Karpas-422 (cell line): ENCODE data around the gene MAP3K19. TPM values are rescaled to one million over a fixed set of nuclear protein-coding genes. Genes with fewer than 3 reads are reported as not detected.

Experiments used
- DNase-seq: peaks from one replicate; pipeline ENCODE4 v3.0.0-alpha.2; 2015
- H2AFZ ChIP-seq: fragments of 200-600 bp; sonication (generic); 2 replicates; pipeline ENCODE4 v1.6.1; 2014; ENCODE audit warnings: antibody characterized with exemption, low read length, mixed read lengths
- H3K27ac ChIP-seq: fragments of 200-600 bp; sonication (generic); 2 replicates; pipeline ENCODE4 v1.5.1; 2014; ENCODE audit warnings: mild to moderate bottlenecking, low read length, moderate library complexity
- H3K27me3 ChIP-seq: fragments of 200-600 bp; sonication (generic); 2 replicates; pipeline ENCODE4 v1.6.1; 2014; ENCODE audit warnings: low read length, mixed read lengths
- H3K36me3 ChIP-seq: fragments of 200-600 bp; sonication (generic); 2 replicates; pipeline ENCODE4 v1.6.1; 2014; ENCODE audit warnings: low read length, mixed read lengths; ENCODE audit not compliant: insufficient read depth
- H3K4me1 ChIP-seq: fragments of 200-600 bp; sonication (generic); 2 replicates; pipeline ENCODE4 v1.6.1; 2014; ENCODE audit warnings: mild to moderate bottlenecking, low read length, mixed read lengths
- H3K4me2 ChIP-seq: fragments of 200-600 bp; sonication (generic); 2 replicates; pipeline ENCODE4 v1.6.1; 2014; ENCODE audit warnings: low read length, low read depth, mild to moderate bottlenecking; ENCODE audit not compliant: poor library complexity, severe bottlenecking
- H3K4me3 ChIP-seq: fragments of 200-600 bp; sonication (generic); 2 replicates; pipeline ENCODE4 v1.5.1; 2014; ENCODE audit warnings: mild to moderate bottlenecking, antibody characterized with exemption, low read length, mixed read lengths
- H3K79me2 ChIP-seq: fragments of 200-600 bp; sonication (generic); 2 replicates; pipeline ENCODE4 v1.6.1; 2014; ENCODE audit warnings: mild to moderate bottlenecking, low read length, mixed read lengths
- H3K9ac ChIP-seq: fragments of 200-600 bp; sonication (generic); 2 replicates; pipeline ENCODE4 v1.6.0; 2014; ENCODE audit warnings: low read length
- H3K9me2 ChIP-seq: fragments of 200-600 bp; sonication (generic), shearing (Covaris generic); replicated peaks from 2 replicates; pipeline ENCODE4 v1.6.0; 2014; ENCODE audit warnings: mild to moderate bottlenecking, low read length, moderate library complexity; ENCODE audit not compliant: insufficient read depth
- H3K9me3 ChIP-seq: fragments of 300-700, 200-600 bp; sonication (generic); 2 replicates; pipeline ENCODE4 v1.6.1; 2014; ENCODE audit warnings: low read length, mixed read lengths
- H4K20me1 ChIP-seq: fragments of 200-600 bp; sonication (generic); 2 replicates; pipeline ENCODE4 v1.6.1; 2014; ENCODE audit warnings: mild to moderate bottlenecking, antibody characterized with exemption, low read length, low read depth; ENCODE audit not compliant: insufficient read depth
- total RNA-seq: library from RNA; depleted of rRNA; stranded (reverse); fragments of >200 nt; shearing (Covaris generic); gene quantifications from 2 replicates; pipeline ENCODE4 v1.2.3, GENCODE V29; 2014; ENCODE audit warnings: low replicate concordance; rRNA removed

MAP3K19 gene, protein sequence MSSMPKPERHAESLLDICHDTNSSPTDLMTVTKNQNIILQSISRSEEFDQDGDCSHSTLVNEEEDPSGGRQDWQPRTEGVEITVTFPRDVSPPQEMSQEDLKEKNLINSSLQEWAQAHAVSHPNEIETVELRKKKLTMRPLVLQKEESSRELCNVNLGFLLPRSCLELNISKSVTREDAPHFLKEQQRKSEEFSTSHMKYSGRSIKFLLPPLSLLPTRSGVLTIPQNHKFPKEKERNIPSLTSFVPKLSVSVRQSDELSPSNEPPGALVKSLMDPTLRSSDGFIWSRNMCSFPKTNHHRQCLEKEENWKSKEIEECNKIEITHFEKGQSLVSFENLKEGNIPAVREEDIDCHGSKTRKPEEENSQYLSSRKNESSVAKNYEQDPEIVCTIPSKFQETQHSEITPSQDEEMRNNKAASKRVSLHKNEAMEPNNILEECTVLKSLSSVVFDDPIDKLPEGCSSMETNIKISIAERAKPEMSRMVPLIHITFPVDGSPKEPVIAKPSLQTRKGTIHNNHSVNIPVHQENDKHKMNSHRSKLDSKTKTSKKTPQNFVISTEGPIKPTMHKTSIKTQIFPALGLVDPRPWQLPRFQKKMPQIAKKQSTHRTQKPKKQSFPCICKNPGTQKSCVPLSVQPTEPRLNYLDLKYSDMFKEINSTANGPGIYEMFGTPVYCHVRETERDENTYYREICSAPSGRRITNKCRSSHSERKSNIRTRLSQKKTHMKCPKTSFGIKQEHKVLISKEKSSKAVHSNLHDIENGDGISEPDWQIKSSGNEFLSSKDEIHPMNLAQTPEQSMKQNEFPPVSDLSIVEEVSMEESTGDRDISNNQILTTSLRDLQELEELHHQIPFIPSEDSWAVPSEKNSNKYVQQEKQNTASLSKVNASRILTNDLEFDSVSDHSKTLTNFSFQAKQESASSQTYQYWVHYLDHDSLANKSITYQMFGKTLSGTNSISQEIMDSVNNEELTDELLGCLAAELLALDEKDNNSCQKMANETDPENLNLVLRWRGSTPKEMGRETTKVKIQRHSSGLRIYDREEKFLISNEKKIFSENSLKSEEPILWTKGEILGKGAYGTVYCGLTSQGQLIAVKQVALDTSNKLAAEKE (N-terminal part only)
- total RNA-seq, result not detected in 2 replicates

DNA sequence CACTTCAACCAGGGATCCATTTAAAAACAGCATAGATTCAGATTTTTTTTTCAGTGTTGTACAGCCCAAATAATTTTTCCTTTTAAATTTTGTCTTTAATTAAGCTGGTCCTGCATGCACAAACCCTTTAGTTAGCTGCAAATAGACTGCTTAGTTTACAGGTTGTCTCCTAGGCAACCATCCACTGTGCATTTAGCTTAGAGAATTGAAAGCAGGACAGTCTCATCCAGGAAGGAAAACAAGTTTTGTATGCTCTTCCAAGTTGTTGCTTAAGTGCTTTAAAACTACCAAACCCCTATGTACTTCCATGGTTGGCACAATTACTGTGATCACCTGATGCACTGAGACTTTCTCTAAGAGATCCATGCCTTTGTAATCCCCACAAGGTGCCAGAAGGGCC, at the start of gene MAP3K19:
TSS of gene MAP3K19 (minus strand) at position 148 of the 400 bp plus-strand sequence. CDS start 22,800 bp downstream, outside the sequence.
- no peak for DNase-seq
- Histone ChIP-seq H3K4me2 (no peak within 1 kb of the TSS), H3K4me1 (peaks cover 3% of the 10 kb centered on the region), H4K20me1 (no peaks in the 10 kb centered on the region), H3K9ac (no peak within 1 kb of the TSS), H3K79me2 (peaks cover 2% of the 10 kb centered on the region), H3K36me3 (no peaks in the 10 kb centered on the region), H3K27me3 (no peaks in the 10 kb centered on the region), H3K4me3 (no peak within 1 kb of the TSS), H3K27ac (no peak within 1 kb of the TSS), H2AFZ (no peak within 1 kb of the TSS), H3K9me2 (no peaks in the 10 kb centered on the region), H3K9me3 (no peaks in the 10 kb centered on the region)

DNA sequence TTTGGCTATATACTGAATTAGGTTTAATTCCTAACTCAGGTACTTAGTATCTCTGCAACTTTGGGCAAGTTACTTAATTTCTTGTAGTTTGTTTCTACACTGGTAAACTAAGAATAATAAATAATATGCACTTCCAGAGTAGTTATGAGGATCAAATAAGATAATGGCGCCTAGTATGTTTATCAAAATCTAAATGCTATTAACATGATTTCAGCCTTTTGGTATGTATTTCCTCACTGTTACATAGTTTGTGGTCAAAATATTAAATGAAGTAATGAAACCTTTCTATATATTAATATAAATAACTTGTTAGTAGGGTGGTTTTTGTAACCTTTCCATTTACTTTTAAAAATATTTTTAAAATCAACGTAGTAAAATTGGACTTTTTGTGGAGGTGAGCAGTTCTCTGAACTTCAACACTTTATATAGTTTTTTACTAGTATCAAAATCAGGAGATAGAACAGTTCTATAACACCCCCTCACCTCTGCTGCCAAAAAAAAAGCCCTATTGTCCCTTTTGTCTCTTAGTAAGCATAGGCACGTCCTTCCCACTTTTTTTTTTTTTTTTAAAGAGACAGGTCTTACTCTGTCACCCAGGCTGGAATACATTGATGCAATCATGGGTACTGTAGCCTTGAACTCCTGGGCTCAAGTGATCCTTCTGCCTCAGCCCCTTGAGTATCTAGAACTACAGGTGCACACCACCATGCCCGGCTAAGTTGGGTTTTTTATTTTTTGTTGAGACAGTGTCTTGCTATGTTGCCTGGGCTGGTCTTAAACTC, 49.6 kb upstream of the MAP3K19 start:
- DNase-seq, result no peak
- peaks cover 75% of the 10 kb centered on the region for H3K79me2 ChIP-seq
- no peak overlapping the region for H3K4me3 ChIP-seq
- no peaks in the 10 kb centered on the region for H3K27me3 ChIP-seq
- H3K4me2 ChIP-seq, result no peak overlapping the region
- no peaks in the 10 kb centered on the region for H3K9me2 ChIP-seq
- H3K4me1 ChIP-seq, result no peaks in the 10 kb centered on the region
- no peak overlapping the region for H3K9ac ChIP-seq
- no peaks in the 10 kb centered on the region for H3K9me3 ChIP-seq
- peaks cover 46% of the 10 kb centered on the region for H3K36me3 ChIP-seq
- H2AFZ ChIP-seq, result no peak overlapping the region
- no peak overlapping the region for H3K27ac ChIP-seq
- H4K20me1 ChIP-seq, result no peaks in the 10 kb centered on the region

DNA sequence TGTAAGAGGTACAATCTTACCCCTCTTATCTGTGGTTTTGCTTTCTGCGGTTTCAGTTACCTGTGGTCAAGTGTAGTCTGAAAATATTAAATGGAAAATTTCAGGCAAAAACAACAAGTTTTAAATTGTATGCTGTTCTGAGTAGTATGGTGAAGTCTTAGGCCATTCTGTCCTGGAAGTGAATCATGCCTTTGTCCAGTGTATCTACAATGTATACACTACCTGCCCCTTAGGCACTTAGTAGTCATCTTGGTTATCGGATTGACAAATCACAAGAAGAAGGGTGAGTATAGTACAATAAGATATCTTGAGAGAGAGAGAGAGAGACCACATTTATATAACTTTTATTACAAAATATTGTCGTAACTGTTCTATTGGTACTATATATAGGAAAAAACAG, 48.3 kb upstream of the MAP3K19 start:
- H3K9ac ChIP-seq, result no peak overlapping the region
- no peak for DNase-seq
- no peak overlapping the region for H3K4me3 ChIP-seq
- peaks cover 78% of the 10 kb centered on the region for H3K79me2 ChIP-seq
- no peak overlapping the region for H2AFZ ChIP-seq
- H3K4me2 ChIP-seq, result no peak overlapping the region
- no peaks in the 10 kb centered on the region for H3K9me3 ChIP-seq
- H3K27me3 ChIP-seq, result no peaks in the 10 kb centered on the region
- no peaks in the 10 kb centered on the region for H3K4me1 ChIP-seq
- no peaks in the 10 kb centered on the region for H3K9me2 ChIP-seq
- no peak overlapping the region for H3K27ac ChIP-seq
- peaks cover 43% of the 10 kb centered on the region for H3K36me3 ChIP-seq
- H4K20me1 ChIP-seq, result no peaks in the 10 kb centered on the region

DNA sequence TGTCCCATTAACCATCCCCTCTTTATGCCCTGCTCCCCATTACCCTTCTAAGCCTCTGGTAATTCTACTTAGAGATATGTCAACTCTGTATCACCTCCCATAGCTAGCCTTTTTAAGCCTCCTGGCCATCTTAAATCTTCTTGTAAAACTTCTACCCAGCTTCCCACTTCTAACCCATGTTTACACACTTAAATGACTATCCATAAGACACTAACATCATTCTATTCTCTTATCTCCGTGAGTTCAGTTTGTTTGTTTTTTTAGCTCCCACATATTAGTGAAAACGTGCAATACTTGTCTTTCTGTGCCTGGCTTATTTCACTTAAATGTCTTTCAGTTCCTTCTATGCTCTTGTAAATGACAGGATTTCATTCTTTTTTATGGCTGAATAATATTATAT, 47.3 kb upstream of the MAP3K19 start:
- Histone ChIP-seq H3K4me2 (no peak overlapping the region), H3K27ac (no peak overlapping the region), H3K79me2 (peaks cover 76% of the 10 kb centered on the region), H3K9me3 (no peaks in the 10 kb centered on the region), H2AFZ (no peak overlapping the region), H4K20me1 (no peaks in the 10 kb centered on the region), H3K4me1 (no peaks in the 10 kb centered on the region), H3K9ac (no peak overlapping the region), H3K9me2 (no peaks in the 10 kb centered on the region), H3K4me3 (no peak overlapping the region), H3K27me3 (no peaks in the 10 kb centered on the region), H3K36me3 (peaks cover 37% of the 10 kb centered on the region)
- no peak for DNase-seq

DNA sequence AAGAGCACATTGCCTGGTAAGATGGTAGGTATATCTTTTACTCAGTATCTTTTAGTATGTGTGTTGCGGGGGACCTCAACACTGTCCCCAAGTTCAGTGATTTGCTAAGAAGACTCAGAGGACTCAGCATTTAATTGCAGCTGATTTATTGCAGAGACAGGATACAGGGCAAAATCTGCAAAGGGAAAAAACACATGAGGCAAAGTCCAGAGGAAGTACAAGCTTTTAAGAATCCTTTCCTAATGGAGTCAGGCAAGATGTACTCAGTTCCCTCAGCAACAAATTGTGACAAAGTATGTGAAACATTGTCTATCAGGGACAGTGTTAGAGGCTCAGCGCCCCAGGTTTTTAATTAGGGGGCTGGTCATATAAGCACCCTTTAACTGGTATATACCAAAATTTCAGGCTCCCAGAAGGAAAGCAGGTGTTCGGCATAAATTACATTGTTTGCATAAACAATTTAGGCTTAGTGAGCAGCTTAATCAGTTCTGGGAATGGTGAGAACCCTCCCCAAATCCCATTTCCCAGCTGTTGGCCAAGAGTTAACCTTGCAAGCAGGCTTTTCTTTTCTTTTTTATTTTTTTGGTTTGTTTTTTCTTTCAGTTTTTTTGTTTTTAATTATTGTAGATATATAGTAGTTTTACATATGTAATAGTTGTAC, 46.6 kb upstream of the MAP3K19 start:
- no peaks in the 10 kb centered on the region for H4K20me1 ChIP-seq
- peaks cover 73% of the 10 kb centered on the region for H3K79me2 ChIP-seq
- H3K27ac ChIP-seq, result no peak overlapping the region
- H3K4me1 ChIP-seq, result no peaks in the 10 kb centered on the region
- H3K27me3 ChIP-seq, result no peaks in the 10 kb centered on the region
- no peak overlapping the region for H3K9ac ChIP-seq
- no peak overlapping the region for H3K4me3 ChIP-seq
- no peak overlapping the region for H2AFZ ChIP-seq
- no peaks in the 10 kb centered on the region for H3K9me2 ChIP-seq
- no peak overlapping the region for H3K4me2 ChIP-seq
- H3K9me3 ChIP-seq, result no peaks in the 10 kb centered on the region
- peaks cover 34% of the 10 kb centered on the region for H3K36me3 ChIP-seq
- DNase-seq, result no peak

DNA sequence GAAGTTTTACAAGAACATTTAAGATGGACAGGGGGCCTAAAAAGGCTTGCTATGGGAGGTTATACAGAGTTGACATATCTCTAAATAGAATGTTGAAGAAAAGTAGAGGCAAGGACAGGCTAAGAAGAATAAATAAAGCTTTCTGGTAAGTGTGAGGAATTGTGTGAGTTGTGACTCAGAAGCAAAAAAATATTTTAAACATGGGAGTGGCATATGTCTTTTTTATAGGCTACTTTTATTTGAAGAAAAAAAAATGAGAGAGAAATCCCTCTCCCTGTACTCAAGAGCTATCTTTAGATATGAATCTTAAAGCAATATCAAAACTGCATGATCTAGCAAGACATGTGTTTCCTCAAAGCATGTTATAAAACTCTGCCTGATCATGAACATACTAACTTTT, 45.9 kb upstream of the MAP3K19 start:
- no peaks in the 10 kb centered on the region for H3K27me3 ChIP-seq
- H3K9me2 ChIP-seq, result no peaks in the 10 kb centered on the region
- H2AFZ ChIP-seq, result no peak overlapping the region
- DNase-seq, result no peak
- peaks cover 69% of the 10 kb centered on the region for H3K79me2 ChIP-seq
- H3K4me2 ChIP-seq, result no peak overlapping the region
- no peak overlapping the region for H3K4me3 ChIP-seq
- H4K20me1 ChIP-seq, result no peaks in the 10 kb centered on the region
- H3K9ac ChIP-seq, result no peak overlapping the region
- no peaks in the 10 kb centered on the region for H3K9me3 ChIP-seq
- H3K36me3 ChIP-seq, result peaks cover 34% of the 10 kb centered on the region
- no peak overlapping the region for H3K27ac ChIP-seq
- H3K4me1 ChIP-seq, result no peaks in the 10 kb centered on the region

DNA sequence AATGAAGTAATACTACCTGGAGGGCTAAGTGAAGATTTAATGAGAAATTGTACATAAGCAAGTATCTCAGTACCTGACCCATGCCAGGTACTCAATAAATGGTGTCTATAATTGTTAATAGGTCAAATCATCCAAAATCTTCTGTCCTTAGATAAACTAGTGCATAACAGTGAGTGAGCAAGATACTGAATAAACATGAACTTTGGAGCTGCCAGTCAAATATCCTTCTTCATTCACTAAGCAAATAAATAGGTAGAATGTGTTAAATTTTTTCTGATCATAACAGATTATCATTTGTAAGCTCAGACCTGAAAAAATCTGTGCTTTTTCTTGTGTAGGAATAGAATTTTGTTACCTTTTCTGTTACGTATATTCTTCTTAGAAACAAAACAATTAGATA, 44.4 kb upstream of the MAP3K19 start:
- no peak for DNase-seq
- Histone ChIP-seq H3K79me2 (peaks cover 71% of the 10 kb centered on the region), H3K27me3 (no peaks in the 10 kb centered on the region), H3K4me2 (no peak overlapping the region), H3K4me3 (no peak overlapping the region), H3K4me1 (no peaks in the 10 kb centered on the region), H3K36me3 (peaks cover 28% of the 10 kb centered on the region), H3K9me3 (no peaks in the 10 kb centered on the region; the same call in 1 of the 2 replicates), H3K9ac (no peak overlapping the region), H4K20me1 (no peaks in the 10 kb centered on the region), H2AFZ (no peak overlapping the region), H3K27ac (no peak overlapping the region), H3K9me2 (no peaks in the 10 kb centered on the region)
